Esophagus squamous epithelium (tissue), 4 donors: ENCODE measurements around the gene ZDHHC14.

ENCODE experiments used
- CTCF ChIP-seq, 6 experiments: fragments of 450-650 bp in 4 of 6; fragments of 200-600 bp in 2 of 6; sonication (generic) in 2 of 6; IDR thresholded peaks; one replicate each; pipeline ENCODE4 v1.5.1; 2016 to 2019; ENCODE audit warnings: antibody characterized with exemption in 6 of 6, mild to moderate bottlenecking in 4 of 6, moderate library complexity in 4 of 6
- POLR2A ChIP-seq, 4 donors: fragments of 450-650 bp; IDR thresholded peaks; one replicate each; pipeline ENCODE4 v1.6.1; 2017; ENCODE audit warnings: antibody characterized with exemption in 4 of 4, mild to moderate bottlenecking in 4 of 4, moderate library complexity in 3 of 4

- TF ChIP-seq CTCF (IDR thresholded peaks at IDR 0.05) (no peak), POLR2A (IDR thresholded peaks at IDR 0.05) (no peak)
These were observed 214.8 kb downstream of the ZDHHC14 start for GRCh38 chr6:157595768-157596167.
